ENCODE measurements around the gene EEF2K. TPM values are rescaled to one million over a fixed set of nuclear protein-coding genes. Genes with fewer than 3 reads are reported as not detected.

EEF2K gene
- polyA plus RNA-seq, 2 donors = 4.6 to 6.9 TPM

DNA sequence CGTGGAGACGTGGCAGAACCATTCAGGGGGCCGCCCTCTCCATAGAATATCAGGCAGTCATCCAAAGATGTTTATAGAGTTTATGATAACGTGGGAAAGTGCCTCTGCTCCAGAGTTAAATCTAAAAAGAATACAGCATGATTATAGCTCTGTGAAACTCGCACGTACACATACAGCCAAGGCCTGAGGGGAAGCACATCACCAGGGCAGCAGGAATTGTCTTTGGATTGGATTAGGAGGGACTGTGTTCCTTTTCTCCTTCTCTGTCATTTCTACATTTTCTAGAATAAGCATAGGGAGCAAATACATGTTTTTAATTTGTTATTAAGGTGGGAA, 26.9 kb downstream of the EEF2K start:
- Histone ChIP-seq H3K4me3 (ENCODE audit: low read depth in 1 of 2, low read length in 2 of 2) (no peak overlapping the region), H3K27me3 (ENCODE audit: control insufficient read depth in 1 of 2, insufficient read depth in 2 of 2, low read length in 2 of 2) (no peaks in the 10 kb centered on the region), H3K4me1 (ENCODE audit: control insufficient read depth in 2 of 2, insufficient read depth in 2 of 2, low read length in 1 of 2) (no peaks in the 10 kb centered on the region), H3K9me3 (ENCODE audit: control insufficient read depth in 2 of 2, insufficient read depth in 1 of 2, low read depth in 1 of 2, low read length in 1 of 2) (no peaks in the 10 kb centered on the region), H3K27ac (ENCODE audit: low read depth in 2 of 2, low read length in 1 of 2) (peak overlapping the region; percentile 73 to 89), H3K36me3 (ENCODE audit: control insufficient read depth in 2 of 2, insufficient read depth in 2 of 2, low read length in 1 of 2) (no peaks in the 10 kb centered on the region)
- 43 to 44% methylated on average over 6 of the region's 6 CpGs for WGBS, 2 donors

DNA sequence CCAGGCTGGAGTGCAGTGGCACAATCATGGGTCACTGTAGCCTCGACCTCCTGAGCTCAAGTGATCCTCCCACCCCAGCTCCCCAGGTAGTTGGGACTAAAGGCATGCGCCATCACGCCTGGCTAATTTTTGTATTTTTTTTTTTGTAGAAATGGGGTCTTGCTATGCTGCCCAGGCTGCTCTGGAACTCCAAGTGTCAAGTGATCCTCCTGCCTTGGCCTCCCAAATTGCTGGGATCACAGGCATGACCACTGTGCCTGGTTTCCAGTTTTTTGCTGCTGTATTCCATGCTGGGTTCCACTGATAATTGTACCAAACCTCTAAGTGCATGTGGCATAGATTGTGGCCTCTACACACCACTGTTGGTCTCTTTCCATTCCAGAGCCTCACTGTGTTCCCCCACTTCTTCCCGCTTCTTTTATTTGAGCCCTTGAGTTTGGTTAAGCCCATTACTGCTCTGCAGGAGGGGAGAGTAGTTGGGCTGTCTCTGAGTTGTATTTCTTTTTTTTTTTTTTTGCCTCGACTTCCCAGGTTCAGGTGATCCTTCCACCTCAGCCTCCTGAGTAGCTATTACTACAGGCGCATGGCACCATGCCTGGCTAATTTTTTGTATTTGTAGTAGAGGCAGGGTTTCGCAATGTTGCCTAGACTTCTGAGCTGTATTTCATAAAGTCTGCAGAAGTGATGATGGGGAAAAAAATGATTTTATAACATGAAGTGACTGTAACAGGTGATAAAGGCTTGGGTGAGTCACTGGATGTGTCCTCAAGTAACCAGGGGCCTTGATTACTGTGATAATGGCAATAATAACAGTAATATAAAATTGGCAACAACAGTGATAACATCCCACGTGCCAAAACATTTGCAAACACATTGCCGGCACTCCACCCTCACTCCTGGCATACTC, 30.0 kb downstream of the EEF2K start:
- Histone ChIP-seq H3K4me1 (ENCODE audit: control insufficient read depth in 2 of 2, insufficient read depth in 2 of 2, low read length in 1 of 2) (peaks cover 2 to 3% of the 10 kb centered on the region in 2 donors), H3K9me3 (ENCODE audit: control insufficient read depth in 2 of 2, insufficient read depth in 1 of 2, low read depth in 1 of 2, low read length in 1 of 2) (no peaks in the 10 kb centered on the region), H3K4me3 (ENCODE audit: low read depth in 1 of 2, low read length in 2 of 2) (no peak overlapping the region), H3K27ac (ENCODE audit: low read depth in 2 of 2, low read length in 1 of 2) (peak overlapping the region in 1 of 2 donors; percentile 8), H3K27me3 (ENCODE audit: control insufficient read depth in 1 of 2, insufficient read depth in 2 of 2, low read length in 2 of 2) (no peaks in the 10 kb centered on the region), H3K36me3 (ENCODE audit: control insufficient read depth in 2 of 2, insufficient read depth in 2 of 2, low read length in 1 of 2) (no peaks in the 10 kb centered on the region)
- 67 to 70% methylated on average over 9 of the region's 9 CpGs for WGBS, 2 donors

DNA sequence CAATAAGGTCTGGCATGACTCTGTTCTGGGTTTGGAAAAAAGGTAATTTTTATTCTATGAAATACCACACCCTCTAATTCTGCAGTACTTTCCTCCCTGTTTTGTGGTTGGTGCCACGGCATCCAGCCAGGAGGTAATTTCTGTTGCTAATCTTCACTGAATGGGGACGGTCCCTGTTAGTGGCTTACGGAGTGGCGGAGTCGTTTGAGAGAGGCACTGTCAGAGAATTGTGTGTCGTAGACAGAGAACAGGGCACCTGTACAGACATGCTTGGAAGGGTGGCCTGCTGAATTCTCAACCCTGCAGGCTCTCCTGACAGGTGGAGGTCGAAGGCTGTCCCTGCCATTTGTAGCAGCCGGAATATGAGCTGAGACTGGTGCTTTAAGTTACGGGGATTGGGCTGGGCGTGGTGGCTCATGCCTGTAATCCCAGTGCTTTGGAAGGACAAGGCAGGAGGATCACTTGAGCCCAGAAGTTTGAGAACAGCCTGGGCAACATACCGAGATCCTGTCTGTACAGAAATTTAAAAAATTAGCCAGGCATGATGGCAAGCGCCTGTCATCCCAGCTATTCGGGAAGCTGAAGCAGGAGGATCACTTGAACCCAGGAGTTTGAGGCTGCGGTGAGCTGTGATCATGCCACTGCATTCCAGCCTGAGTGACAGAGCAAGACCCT, 33.2 kb downstream of the EEF2K start:
- WGBS, 2 donors = 57 to 62% methylated on average over 14 of the region's 14 CpGs
- H3K9me3 ChIP-seq (ENCODE audit: control insufficient read depth in 2 of 2, insufficient read depth in 1 of 2, low read depth in 1 of 2, low read length in 1 of 2) = no peaks in the 10 kb centered on the region
- H3K36me3 ChIP-seq (ENCODE audit: control insufficient read depth in 2 of 2, insufficient read depth in 2 of 2, low read length in 1 of 2) = no peaks in the 10 kb centered on the region
- no peaks in the 10 kb centered on the region for H3K27me3 ChIP-seq (ENCODE audit: control insufficient read depth in 1 of 2, insufficient read depth in 2 of 2, low read length in 2 of 2)
- H3K4me3 ChIP-seq (ENCODE audit: low read depth in 1 of 2, low read length in 2 of 2) = no peak overlapping the region
- H3K4me1 ChIP-seq (ENCODE audit: control insufficient read depth in 2 of 2, insufficient read depth in 2 of 2, low read length in 1 of 2) = peaks cover 2 to 3% of the 10 kb centered on the region in 2 donors
- peak overlapping the region; percentile 23 to 37 for H3K27ac ChIP-seq (ENCODE audit: low read depth in 2 of 2, low read length in 1 of 2)

DNA sequence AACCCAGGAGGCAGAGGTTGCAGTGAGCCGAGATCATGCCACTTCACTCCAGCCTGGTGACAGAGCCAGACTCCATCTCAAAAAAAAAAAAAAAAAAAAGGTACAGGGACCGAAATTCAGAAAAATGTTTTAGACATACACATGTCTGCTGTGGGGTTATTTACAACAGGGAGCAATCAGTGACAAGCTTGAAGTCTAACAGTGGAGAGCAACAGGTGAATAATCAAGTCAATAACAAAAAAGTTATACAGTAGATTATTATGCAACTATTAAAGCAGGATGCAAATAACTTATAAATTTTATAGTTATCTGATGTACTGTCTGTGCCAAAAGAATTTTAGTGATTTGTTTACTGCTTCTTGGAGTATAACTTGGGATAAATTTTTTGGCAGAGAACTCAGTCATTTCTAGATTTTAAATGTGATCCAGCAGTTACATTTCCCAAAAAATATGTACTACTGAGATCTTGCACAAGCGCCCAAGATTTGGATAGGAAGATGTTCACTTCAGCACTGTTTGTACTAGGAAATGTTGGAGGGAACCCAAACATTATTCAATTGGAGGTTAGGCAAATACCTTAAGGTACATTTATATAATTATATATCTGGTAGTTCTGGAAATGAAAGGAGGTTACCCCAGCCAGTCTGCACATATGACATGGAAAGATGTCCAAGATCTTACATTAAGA, 34.1 kb downstream of the EEF2K start:
- peaks cover 0 to 4% of the 10 kb centered on the region in 2 donors for H3K36me3 ChIP-seq (ENCODE audit: control insufficient read depth in 2 of 2, insufficient read depth in 2 of 2, low read length in 1 of 2)
- H3K4me3 ChIP-seq (ENCODE audit: low read depth in 1 of 2, low read length in 2 of 2) = no peak overlapping the region
- no peaks in the 10 kb centered on the region for H3K9me3 ChIP-seq (ENCODE audit: control insufficient read depth in 2 of 2, insufficient read depth in 1 of 2, low read depth in 1 of 2, low read length in 1 of 2)
- peak overlapping the region in 1 of 2 donors; percentile 27 for H3K27ac ChIP-seq (ENCODE audit: low read depth in 2 of 2, low read length in 1 of 2)
- no peaks in the 10 kb centered on the region for H3K27me3 ChIP-seq (ENCODE audit: control insufficient read depth in 1 of 2, insufficient read depth in 2 of 2, low read length in 2 of 2)
- H3K4me1 ChIP-seq (ENCODE audit: control insufficient read depth in 2 of 2, insufficient read depth in 2 of 2, low read length in 1 of 2) = peaks cover 2 to 3% of the 10 kb centered on the region in 2 donors
- 51 to 52% methylated on average over 3 of the region's 3 CpGs for WGBS, 2 donors

DNA sequence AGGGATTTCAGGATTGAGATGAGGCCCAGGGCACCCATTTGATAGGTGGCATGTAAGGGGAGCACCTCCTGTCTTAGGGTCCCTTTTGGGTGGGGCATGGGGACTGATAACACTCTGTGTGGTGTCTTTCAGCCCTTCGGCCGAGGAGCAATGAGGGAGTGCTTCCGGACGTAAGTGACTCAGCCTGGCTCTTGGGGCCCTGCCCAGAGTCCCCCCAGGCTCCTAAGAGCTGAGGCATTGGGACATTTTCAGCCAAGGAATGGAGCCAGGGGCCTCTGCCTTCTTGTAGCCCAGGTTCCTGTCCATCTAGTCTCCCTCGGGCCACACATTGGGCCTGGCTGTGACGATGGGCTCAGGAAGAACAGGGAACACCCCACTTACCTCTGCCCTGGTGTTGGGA, 44.4 kb downstream of the EEF2K start:
- no peaks in the 10 kb centered on the region for H3K27me3 ChIP-seq (ENCODE audit: control insufficient read depth in 1 of 2, insufficient read depth in 2 of 2, low read length in 2 of 2)
- H3K4me1 ChIP-seq (ENCODE audit: control insufficient read depth in 2 of 2, insufficient read depth in 2 of 2, low read length in 1 of 2) = no peaks in the 10 kb centered on the region
- peaks cover 0 to 4% of the 10 kb centered on the region in 2 donors for H3K9me3 ChIP-seq (ENCODE audit: control insufficient read depth in 2 of 2, insufficient read depth in 1 of 2, low read depth in 1 of 2, low read length in 1 of 2)
- no peak overlapping the region for H3K27ac ChIP-seq (ENCODE audit: low read depth in 2 of 2, low read length in 1 of 2)
- 76 to 81% methylated on average over 6 of the region's 6 CpGs for WGBS, 2 donors
- H3K36me3 ChIP-seq (ENCODE audit: control insufficient read depth in 2 of 2, insufficient read depth in 2 of 2, low read length in 1 of 2) = peaks cover 12 to 28% of the 10 kb centered on the region in 2 donors
- no peak overlapping the region for H3K4me3 ChIP-seq (ENCODE audit: low read depth in 1 of 2, low read length in 2 of 2)

DNA sequence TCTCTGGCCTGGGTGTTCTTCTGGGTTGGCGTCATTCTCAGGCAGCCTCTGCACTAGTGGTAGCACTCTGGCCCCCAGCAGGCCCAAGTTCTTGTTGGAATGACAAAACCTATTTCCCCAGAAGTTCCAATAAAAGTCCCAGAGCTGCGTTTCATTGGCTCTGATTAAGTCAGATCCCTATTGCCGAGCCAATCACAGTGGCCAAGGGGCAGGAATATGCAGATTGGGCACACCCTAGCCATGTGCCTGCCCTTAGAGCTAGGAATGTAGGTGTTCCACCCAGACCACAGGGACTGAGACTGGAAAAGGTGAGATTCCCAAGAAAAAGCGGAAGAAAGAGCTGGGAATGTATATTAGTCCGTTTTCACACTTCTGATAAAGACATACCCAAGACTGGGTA, 46.2 kb downstream of the EEF2K start:
- WGBS, 2 donors = 87 to 97% methylated on average over 5 of the region's 5 CpGs
- Histone ChIP-seq H3K9me3 (ENCODE audit: control insufficient read depth in 2 of 2, insufficient read depth in 1 of 2, low read depth in 1 of 2, low read length in 1 of 2) (peaks cover 0 to 4% of the 10 kb centered on the region in 2 donors), H3K27ac (ENCODE audit: low read depth in 2 of 2, low read length in 1 of 2) (no peak overlapping the region), H3K36me3 (ENCODE audit: control insufficient read depth in 2 of 2, insufficient read depth in 2 of 2, low read length in 1 of 2) (peaks cover 21 to 36% of the 10 kb centered on the region in 2 donors), H3K27me3 (ENCODE audit: control insufficient read depth in 1 of 2, insufficient read depth in 2 of 2, low read length in 2 of 2) (no peaks in the 10 kb centered on the region), H3K4me1 (ENCODE audit: control insufficient read depth in 2 of 2, insufficient read depth in 2 of 2, low read length in 1 of 2) (no peaks in the 10 kb centered on the region), H3K4me3 (ENCODE audit: low read depth in 1 of 2, low read length in 2 of 2) (no peak overlapping the region)

DNA sequence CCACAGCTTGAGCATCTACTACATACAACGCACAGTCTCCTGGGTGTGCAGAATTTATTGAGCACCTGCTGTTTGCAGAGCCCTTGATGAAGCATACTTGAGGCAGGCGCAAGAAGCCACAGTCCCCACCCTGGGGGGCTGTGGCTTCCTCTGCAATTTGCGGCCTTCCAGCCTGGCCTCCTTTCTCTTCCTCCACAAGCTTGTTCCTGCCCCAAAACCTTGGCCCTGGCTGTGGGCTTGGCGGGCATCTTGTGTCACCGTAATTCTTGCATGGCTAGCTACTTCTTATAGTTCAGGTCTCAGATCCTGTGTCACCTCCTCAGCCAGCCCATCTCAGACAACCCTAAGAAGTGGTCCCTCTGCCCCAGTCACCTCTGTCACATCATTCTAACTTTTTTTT, 47.2 kb downstream of the EEF2K start:
- Histone ChIP-seq H3K4me1 (ENCODE audit: control insufficient read depth in 2 of 2, insufficient read depth in 2 of 2, low read length in 1 of 2) (no peaks in the 10 kb centered on the region), H3K27ac (ENCODE audit: low read depth in 2 of 2, low read length in 1 of 2) (no peak overlapping the region), H3K36me3 (ENCODE audit: control insufficient read depth in 2 of 2, insufficient read depth in 2 of 2, low read length in 1 of 2) (peaks cover 24 to 40% of the 10 kb centered on the region in 2 donors), H3K27me3 (ENCODE audit: control insufficient read depth in 1 of 2, insufficient read depth in 2 of 2, low read length in 2 of 2) (no peaks in the 10 kb centered on the region), H3K9me3 (ENCODE audit: control insufficient read depth in 2 of 2, insufficient read depth in 1 of 2, low read depth in 1 of 2, low read length in 1 of 2) (peaks cover 0 to 9% of the 10 kb centered on the region in 2 donors), H3K4me3 (ENCODE audit: low read depth in 1 of 2, low read length in 2 of 2) (no peak overlapping the region)
- 91 to 95% methylated on average over 5 of the region's 5 CpGs for WGBS, 2 donors

DNA sequence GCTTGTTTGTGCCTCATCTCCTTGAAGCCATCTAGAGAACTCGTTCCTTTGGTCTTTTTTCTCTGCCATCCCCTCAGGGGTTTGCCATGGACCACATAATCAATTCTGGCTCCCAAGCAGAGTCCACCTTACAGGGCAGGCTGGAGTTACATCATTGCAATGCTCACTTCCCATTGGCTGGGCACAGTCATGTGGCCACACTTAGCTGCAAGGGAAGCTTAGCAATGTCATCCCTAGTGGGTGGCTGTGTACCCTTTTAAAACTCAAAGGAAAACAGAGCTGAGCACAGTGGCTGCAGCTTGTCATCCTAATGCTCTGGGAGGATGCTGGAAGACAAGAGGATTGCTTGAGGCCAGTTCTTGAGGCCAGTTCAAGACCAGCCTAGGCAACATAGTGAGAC, 49.3 kb downstream of the EEF2K start:
- Histone ChIP-seq H3K27me3 (ENCODE audit: control insufficient read depth in 1 of 2, insufficient read depth in 2 of 2, low read length in 2 of 2) (no peaks in the 10 kb centered on the region), H3K9me3 (ENCODE audit: control insufficient read depth in 2 of 2, insufficient read depth in 1 of 2, low read depth in 1 of 2, low read length in 1 of 2) (peaks cover 0 to 11% of the 10 kb centered on the region in 2 donors), H3K27ac (ENCODE audit: low read depth in 2 of 2, low read length in 1 of 2) (no peak overlapping the region), H3K4me1 (ENCODE audit: control insufficient read depth in 2 of 2, insufficient read depth in 2 of 2, low read length in 1 of 2) (no peaks in the 10 kb centered on the region), H3K4me3 (ENCODE audit: low read depth in 1 of 2, low read length in 2 of 2) (no peak overlapping the region), H3K36me3 (ENCODE audit: control insufficient read depth in 2 of 2, insufficient read depth in 2 of 2, low read length in 1 of 2) (peaks cover 24 to 40% of the 10 kb centered on the region in 2 donors)
- 92 to 94% methylated on average over 1 of the region's 1 CpG for WGBS, 2 donors

DNA sequence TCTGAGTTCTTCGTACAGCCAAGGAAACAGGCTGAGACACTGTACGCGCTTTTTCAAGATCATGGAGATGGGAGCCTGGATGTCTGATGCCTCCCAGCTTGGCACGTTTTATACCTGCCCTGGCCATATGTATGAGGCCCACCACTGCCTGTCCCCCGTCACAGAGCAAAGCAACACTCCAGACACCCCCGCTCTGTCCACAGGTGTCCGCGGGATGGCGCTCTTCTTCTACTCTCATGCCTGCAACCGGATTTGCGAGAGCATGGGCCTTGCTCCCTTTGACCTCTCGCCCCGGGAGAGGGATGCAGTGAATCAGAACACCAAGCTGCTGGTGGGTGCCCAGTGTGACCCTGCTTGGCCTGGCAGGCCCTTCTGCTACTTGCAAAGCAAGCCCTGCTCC, 51.4 kb downstream of the EEF2K start:
- Histone ChIP-seq H3K27ac (ENCODE audit: low read depth in 2 of 2, low read length in 1 of 2) (no peak overlapping the region), H3K27me3 (ENCODE audit: control insufficient read depth in 1 of 2, insufficient read depth in 2 of 2, low read length in 2 of 2) (no peaks in the 10 kb centered on the region), H3K36me3 (ENCODE audit: control insufficient read depth in 2 of 2, insufficient read depth in 2 of 2, low read length in 1 of 2) (peaks cover 25 to 37% of the 10 kb centered on the region in 2 donors), H3K4me1 (ENCODE audit: control insufficient read depth in 2 of 2, insufficient read depth in 2 of 2, low read length in 1 of 2) (no peaks in the 10 kb centered on the region), H3K9me3 (ENCODE audit: control insufficient read depth in 2 of 2, insufficient read depth in 1 of 2, low read depth in 1 of 2, low read length in 1 of 2) (peaks cover 0 to 11% of the 10 kb centered on the region in 2 donors), H3K4me3 (ENCODE audit: low read depth in 1 of 2, low read length in 2 of 2) (no peak overlapping the region)
- 98 to 99% methylated on average over 13 of the region's 13 CpGs for WGBS, 2 donors
